GM21528 (cell line): ENCODE results near the gene GMEB1.
"Not testable (repeated sequence)": the region's sequence is repeated elsewhere in the genome, so short reads cannot be mapped to it uniquely, and the experiment has no call there.

Source experiments
- ATAC-seq: cut with Tn5 transposase; IDR thresholded peaks from one replicate; pipeline ENCODE4 v1.9.1; 2021; ENCODE audit warnings: mild to moderate bottlenecking, moderate library complexity; ENCODE audit not compliant: unreplicated experiment, low FRiP score

GMEB1 gene

GRCh38 chr1:28671254-28671780, 2.7 kb downstream of the GMEB1 start:
- ATAC-seq: no peak

- ATAC-seq: not testable (repeated sequence)
Observed at GRCh38 chr1:28672971-28673370, 4.4 kb downstream of the GMEB1 start.

GRCh38 chr1:28675924-28676257, 7.3 kb downstream of the GMEB1 start:
- no peak for ATAC-seq

GRCh38 chr1:28680151-28680550, 11.6 kb downstream of the GMEB1 start:
- no peak for ATAC-seq

GRCh38 chr1:28682840-28683239, 14.3 kb downstream of the GMEB1 start:
- ATAC-seq: no peak

- no peak for ATAC-seq
Observed at GRCh38 chr1:28684937-28685336, 16.4 kb downstream of the GMEB1 start.

GRCh38 chr1:28691627-28692026, 23.0 kb downstream of the GMEB1 start:
- ATAC-seq: not testable (repeated sequence)

GRCh38 chr1:28703629-28704028, 35.0 kb downstream of the GMEB1 start:
- ATAC-seq: no peak

- ATAC-seq: no peak
Observed at GRCh38 chr1:28716336-28716735, 47.8 kb downstream of the GMEB1 start.

- no peak for ATAC-seq
Observed at GRCh38 chr1:28718166-28718565, 49.6 kb downstream of the GMEB1 start.

GRCh38 chr1:28718586-28719331, 50.2 kb downstream of the GMEB1 start:
- no peak for ATAC-seq

GRCh38 chr1:28719332-28719619, 50.7 kb downstream of the GMEB1 start:
- ATAC-seq: no peak

GRCh38 chr1:28720376-28720775, 51.8 kb downstream of the GMEB1 start:
- no peak for ATAC-seq

- ATAC-seq: not testable (repeated sequence)
Observed at GRCh38 chr1:28721927-28722326, 53.3 kb downstream of the GMEB1 start.

- ATAC-seq: not testable (repeated sequence)
Observed at GRCh38 chr1:28725365-28725764, 56.8 kb downstream of the GMEB1 start.

GRCh38 chr1:28735961-28736449, 67.4 kb downstream of the GMEB1 start:
- ATAC-seq: no peak

- ATAC-seq: peak; percentile 82
Observed at GRCh38 chr1:28736450-28737306, 68.1 kb downstream of the GMEB1 start, which contains the start of gene YTHDF2. Gene YTHDF2 (plus strand): TSS chr1:28736940. CDS start chr1:28737121, 181 bp downstream.

- peak; percentile 18 for ATAC-seq
Observed at GRCh38 chr1:28737307-28738132, 68.9 kb downstream of the GMEB1 start.

- no peak for ATAC-seq
Observed at GRCh38 chr1:28740118-28740517, 71.5 kb downstream of the GMEB1 start.

GRCh38 chr1:28744184-28744583, 75.6 kb downstream of the GMEB1 start:
- no peak for ATAC-seq
